Trophoblast cell (in vitro differentiated cells and primary cell): ENCODE measurements around the gene GJD2. TPM values are rescaled to one million over a fixed set of nuclear protein-coding genes. Genes with fewer than 3 reads are reported as not detected.

ENCODE experiments used
- DNase-seq, 2 donors: peaks; one replicate each; pipeline ENCODE4 v3.0.0-alpha.2; 2016
- H2AFZ ChIP-seq: 2 replicates; pipeline ENCODE4 v1.6.1; 2013; ENCODE audit warnings: low read length, moderate library complexity, mild to moderate bottlenecking; ENCODE audit not compliant: insufficient read depth, poor library complexity
- H2AK5ac ChIP-seq: 2 replicates; pipeline ENCODE4 v1.6.1; 2013; ENCODE audit warnings: mild to moderate bottlenecking, low read length
- H2BK120ac ChIP-seq: 2 replicates; pipeline ENCODE4 v1.6.1; 2013; ENCODE audit warnings: low read length, mild to moderate bottlenecking, moderate library complexity; ENCODE audit not compliant: insufficient read depth, poor library complexity
- H2BK12ac ChIP-seq: 2 replicates; pipeline ENCODE4 v1.6.1; 2013; ENCODE audit warnings: mild to moderate bottlenecking, low read length, moderate library complexity
- H2BK5ac ChIP-seq: 2 replicates; pipeline ENCODE4 v1.6.1; 2013; ENCODE audit warnings: low read length, low read depth, moderate library complexity, mild to moderate bottlenecking; ENCODE audit not compliant: poor library complexity
- H3K14ac ChIP-seq: 2 replicates; pipeline ENCODE4 v1.6.1; 2013; ENCODE audit warnings: mild to moderate bottlenecking, low read length
- H3K18ac ChIP-seq: 2 replicates; pipeline ENCODE4 v1.6.1; 2013; ENCODE audit warnings: mild to moderate bottlenecking, low read length
- H3K23ac ChIP-seq: 2 replicates; pipeline ENCODE4 v1.6.1; 2013; ENCODE audit warnings: low read length
- H3K27ac ChIP-seq: 2 replicates; pipeline ENCODE4 v1.5.1; 2013; ENCODE audit warnings: low read depth, mild to moderate bottlenecking, inconsistent platforms, low read length, moderate library complexity
- H3K27me3 ChIP-seq: 2 replicates; pipeline ENCODE4 v1.6.1; 2013; ENCODE audit warnings: inconsistent platforms, mild to moderate bottlenecking, low read length, moderate library complexity; ENCODE audit not compliant: insufficient read depth
- H3K36me3 ChIP-seq, 2 experiments: 1 replicate in 1 of 2; 2 replicates in 1 of 2; pipeline ENCODE4 v1.6.1; 2013; ENCODE audit warnings: low read length in 2 of 2, mild to moderate bottlenecking in 2 of 2, moderate library complexity in 1 of 2; ENCODE audit not compliant: insufficient read depth in 2 of 2, control insufficient read depth in 1 of 2
- H3K4ac ChIP-seq: 2 replicates; pipeline ENCODE4 v1.6.1; 2013; ENCODE audit warnings: low read depth, mild to moderate bottlenecking, low read length, moderate library complexity
- H3K4me1 ChIP-seq, 2 experiments: 1 replicate in 1 of 2; 2 replicates in 1 of 2; pipeline ENCODE4 v1.6.1; 2013; ENCODE audit warnings: low read length in 2 of 2, mild to moderate bottlenecking in 2 of 2, moderate library complexity in 1 of 2; ENCODE audit not compliant: insufficient read depth in 2 of 2, control insufficient read depth in 1 of 2
- H3K4me2 ChIP-seq: 2 replicates; pipeline ENCODE4 v1.6.1; 2013; ENCODE audit warnings: inconsistent platforms, mild to moderate bottlenecking, low read length, moderate library complexity
- H3K4me3 ChIP-seq: 2 replicates; pipeline ENCODE4 v1.5.1; 2013; ENCODE audit warnings: mild to moderate bottlenecking, low read depth, low read length, inconsistent platforms
- H3K79me1 ChIP-seq: one replicate; pipeline ENCODE4 v1.6.1; 2013; ENCODE audit warnings: low read length
- H3K79me2 ChIP-seq: 2 replicates; pipeline ENCODE4 v1.6.1; 2013; ENCODE audit warnings: low read length, mild to moderate bottlenecking; ENCODE audit not compliant: control insufficient read depth, insufficient read depth, poor library complexity
- H3K9ac ChIP-seq: 2 replicates; pipeline ENCODE4 v1.6.1; 2013; ENCODE audit warnings: mild to moderate bottlenecking, low read length
- H3K9me3 ChIP-seq: 2 replicates; pipeline ENCODE4 v1.6.1; 2013; ENCODE audit warnings: low read depth, mild to moderate bottlenecking, control low read depth, inconsistent platforms, low read length; ENCODE audit not compliant: insufficient read depth
- H4K12ac ChIP-seq: 2 replicates; pipeline ENCODE4 v1.6.1; 2013; ENCODE audit warnings: low read depth, mild to moderate bottlenecking, low read length, moderate library complexity
- H4K8ac ChIP-seq: 2 replicates; pipeline ENCODE4 v1.6.1; 2013; ENCODE audit warnings: low read depth, mild to moderate bottlenecking, low read length, moderate library complexity
- H4K91ac ChIP-seq: one replicate; pipeline ENCODE4 v1.6.1; 2013; ENCODE audit warnings: low read depth, mild to moderate bottlenecking, low read length, moderate library complexity
- WGBS: extraction: QIAGEN DNeasy Blood & Tissue Kit; methylation state at CpG from one replicate; pipeline ENCODE4 v1.1.7; 2013; ENCODE audit warnings: missing lambda C conversion rate; ENCODE audit not compliant: insufficient read length, insufficient coverage; ENCODE audit errors: extremely low coverage; 5-methylcytosine and 5-hydroxymethylcytosine counted together
- polyA plus RNA-seq: library from polyadenylated mRNA; stranded (reverse); fragments of 200-250 nt; gene quantifications from 2 replicates; pipeline ENCODE4 v1.2.3, GENCODE V29; 2013

Gene GJD2
- polyA plus RNA-seq = 8.7 and 9.7 TPM in 2 replicates

GRCh38 chr15:34754674-34755418, at the start of gene GJD2:
TSS of gene GJD2 (minus strand) at chr15:34754998. CDS start at chr15:34754488, 510 bp downstream.
- no peak within 1 kb of the TSS for H2AK5ac ChIP-seq
- H3K4me3 ChIP-seq = peak within 1 kb of the TSS; percentile 69
- H3K27me3 ChIP-seq = peaks cover 15% of the 10 kb centered on the region
- no peak within 1 kb of the TSS for H4K8ac ChIP-seq
- H3K4me1 ChIP-seq = peaks cover 3 to 14% of the 10 kb centered on the region in 2 experiments
- H3K9ac ChIP-seq = no peak within 1 kb of the TSS
- peaks cover 2% of the 10 kb centered on the region for H3K9me3 ChIP-seq
- H3K27ac ChIP-seq = no peak within 1 kb of the TSS
- H3K4me2 ChIP-seq = peak within 1 kb of the TSS; percentile 74
- H2BK120ac ChIP-seq = no peak within 1 kb of the TSS
- H3K79me2 ChIP-seq = peaks cover 3% of the 10 kb centered on the region
- no peak within 1 kb of the TSS for H4K91ac ChIP-seq
- H2BK12ac ChIP-seq = peak within 1 kb of the TSS; percentile 5
- H3K23ac ChIP-seq = no peak within 1 kb of the TSS
- H2AFZ ChIP-seq = peak within 1 kb of the TSS; percentile 66
- no peak within 1 kb of the TSS for H3K18ac ChIP-seq
- H2BK5ac ChIP-seq = no peak within 1 kb of the TSS
- H3K36me3 ChIP-seq = no peaks in the 10 kb centered on the region
- H3K14ac ChIP-seq = no peak within 1 kb of the TSS
- H3K4ac ChIP-seq = no peak within 1 kb of the TSS
- DNase-seq = no peak
- H4K12ac ChIP-seq = no peak within 1 kb of the TSS
- WGBS = no CpG with 5 or more reads among the region's 81 CpGs
- H3K79me1 ChIP-seq = no peaks in the 10 kb centered on the region

- DNase-seq = peak; percentile 17 to 85
- H3K36me3 ChIP-seq = peaks cover 5 to 7% of the 10 kb centered on the region in 2 experiments
Measured at GRCh38 chr15:34804113-34804512, 49.3 kb upstream of the GJD2 start.

GRCh38 chr15:34802803-34803750, 48.3 kb upstream of the GJD2 start:
- Histone ChIP-seq H4K12ac (no peak overlapping the region), H3K36me3 (peaks cover 5 to 7% of the 10 kb centered on the region in 2 experiments), H3K4me2 (no peak overlapping the region), H2AK5ac (peak overlapping the region; percentile 98), H4K91ac (peak overlapping the region; percentile 76), H3K18ac (peak overlapping the region; percentile 68), H3K4ac (peak overlapping the region; percentile 67), H3K9ac (no peak overlapping the region), H3K27ac (peak overlapping the region; percentile 50), H3K79me1 (peaks cover 54% of the 10 kb centered on the region), H2BK5ac (peak overlapping the region; percentile 86), H2BK12ac (peak overlapping the region; percentile 100), H3K27me3 (no peaks in the 10 kb centered on the region), H3K23ac (no peak overlapping the region), H3K4me1 (peaks cover 20 to 36% of the 10 kb centered on the region in 2 experiments), H2BK120ac (peak overlapping the region; percentile 88), H3K4me3 (no peak overlapping the region), H3K79me2 (peaks cover 10% of the 10 kb centered on the region), H4K8ac (peak overlapping the region; percentile 60), H2AFZ (no peak overlapping the region), H3K9me3 (peaks cover 3% of the 10 kb centered on the region), H3K14ac (peak overlapping the region; percentile 84)
- WGBS = no CpG with 5 or more reads among the region's 7 CpGs
- DNase-seq = peak in 1 of 2 donors; percentile 80

More at GRCh38 chr15:34804113-34804512, 49.3 kb upstream of the GJD2 start:
- Histone ChIP-seq H4K91ac (no peak overlapping the region), H3K9ac (no peak overlapping the region), H3K79me2 (peaks cover 10% of the 10 kb centered on the region), H3K18ac (no peak overlapping the region), H3K23ac (no peak overlapping the region), H3K9me3 (peaks cover 3% of the 10 kb centered on the region), H4K12ac (no peak overlapping the region), H3K4me2 (no peak overlapping the region), H2BK5ac (no peak overlapping the region), H4K8ac (no peak overlapping the region), H3K27me3 (no peaks in the 10 kb centered on the region), H3K27ac (no peak overlapping the region), H3K4me1 (peaks cover 19 to 31% of the 10 kb centered on the region in 2 experiments), H3K4ac (no peak overlapping the region), H3K4me3 (no peak overlapping the region), H2AFZ (no peak overlapping the region), H2BK120ac (no peak overlapping the region), H3K14ac (no peak overlapping the region), H3K79me1 (peaks cover 55% of the 10 kb centered on the region), H2BK12ac (no peak overlapping the region), H2AK5ac (no peak overlapping the region)
- no CpG with 5 or more reads among the region's 2 CpGs for WGBS

- peaks cover 54% of the 10 kb centered on the region for H3K79me1 ChIP-seq
- no peak overlapping the region for H3K4me2 ChIP-seq
- no peak overlapping the region for H4K91ac ChIP-seq
- WGBS = no CpG with 5 or more reads among the region's 1 CpG
- H2AFZ ChIP-seq = no peak overlapping the region
- peaks cover 10% of the 10 kb centered on the region for H3K79me2 ChIP-seq
- H3K4me3 ChIP-seq = no peak overlapping the region
- DNase-seq = no peak
- H2BK12ac ChIP-seq = no peak overlapping the region
- no peak overlapping the region for H3K23ac ChIP-seq
- no peak overlapping the region for H2BK120ac ChIP-seq
- H2BK5ac ChIP-seq = no peak overlapping the region
- H3K27me3 ChIP-seq = no peaks in the 10 kb centered on the region
- H2AK5ac ChIP-seq = no peak overlapping the region
- H3K27ac ChIP-seq = no peak overlapping the region
- no peak overlapping the region for H3K4ac ChIP-seq
- no peak overlapping the region for H4K8ac ChIP-seq
- H3K18ac ChIP-seq = no peak overlapping the region
- H3K9ac ChIP-seq = no peak overlapping the region
- H3K36me3 ChIP-seq = peaks cover 3 to 5% of the 10 kb centered on the region in 2 experiments
- peaks cover 20 to 37% of the 10 kb centered on the region in 2 experiments for H3K4me1 ChIP-seq
- H3K14ac ChIP-seq = no peak overlapping the region
- H4K12ac ChIP-seq = no peak overlapping the region
- H3K9me3 ChIP-seq = peaks cover 3% of the 10 kb centered on the region
Measured at GRCh38 chr15:34802371-34802770, 47.6 kb upstream of the GJD2 start.
